GM12878 (cell line): ENCODE data around the gene FAM120B.

Source experiments
- BACH1 ChIP-seq: fragments of 450-650 bp; IDR thresholded peaks from 2 replicates; pipeline ENCODE4 v1.6.1; 2017; ENCODE audit warnings: mild to moderate bottlenecking, borderline replicate concordance
- CEBPB ChIP-seq, 2 experiments: fragments of 150-350 bp in 1 of 2; IDR thresholded peaks; 2 replicates each; pipeline ENCODE4 v1.6.1; 2012 to 2014; ENCODE audit warnings: low read depth in 2 of 2, low read length in 2 of 2, borderline replicate concordance in 1 of 2, inconsistent platforms in 1 of 2
- CHD2 ChIP-seq: IDR thresholded peaks from 2 replicates; pipeline ENCODE4 v1.6.1; 2011; ENCODE audit warnings: low read depth, low read length, improper control_type of control experiment, borderline replicate concordance
- CHD4 ChIP-seq: fragments of 200-600 bp; sonication (generic); IDR thresholded peaks from 2 replicates; pipeline ENCODE4 v1.6.1; 2016; ENCODE audit warnings: mild to moderate bottlenecking
- CTCF ChIP-seq, 3 experiments: IDR thresholded peaks in 2 of 3; conservative IDR thresholded peaks in 1 of 3; 2 replicates each; pipeline ENCODE4 v1.5.1; 2011; ENCODE audit warnings: low read depth in 3 of 3, low read length in 3 of 3, mild to moderate bottlenecking in 3 of 3, control low read depth in 2 of 3, moderate library complexity in 2 of 3, inconsistent platforms in 1 of 3, mixed read lengths in 1 of 3; ENCODE audit not compliant: control insufficient read depth in 2 of 3, insufficient read depth in 1 of 3; ENCODE audit errors: extremely low read depth in 1 of 3
- EP300 ChIP-seq, 2 experiments: fragments of 150-350 bp in 1 of 2; IDR thresholded peaks; 2 replicates each; pipeline ENCODE4 v1.6.1; 2011 to 2012; ENCODE audit warnings: low read depth in 2 of 2, low read length in 2 of 2, borderline replicate concordance in 1 of 2, improper control_type of control experiment in 1 of 2, inconsistent platforms in 1 of 2; ENCODE audit not compliant: control insufficient read depth in 1 of 2
- EZH2 ChIP-seq: IDR thresholded peaks from 2 replicates; pipeline ENCODE4 v1.6.1; 2012; ENCODE audit warnings: low read depth, mild to moderate bottlenecking, control low read depth, inconsistent platforms, low read length, borderline replicate concordance; ENCODE audit not compliant: control insufficient read depth
- POLR2A ChIP-seq: IDR thresholded peaks from 2 replicates; pipeline ENCODE4 v1.6.1; 2011; ENCODE audit warnings: low read depth, mild to moderate bottlenecking, low read length
- POLR2AphosphoS5 ChIP-seq: IDR thresholded peaks from 2 replicates; pipeline ENCODE4 v1.6.1; 2011; ENCODE audit warnings: mild to moderate bottlenecking, low read length, inconsistent platforms
- SMC3 ChIP-seq: IDR thresholded peaks from 2 replicates; pipeline ENCODE4 v1.6.1; 2011; ENCODE audit warnings: low read length, improper control_type of control experiment, borderline replicate concordance
- STAT1 ChIP-seq: fragments of 450-650 bp; conservative IDR thresholded peaks from 2 replicates; pipeline ENCODE4 v1.6.1; 2014; ENCODE audit warnings: antibody characterized with exemption, mild to moderate bottlenecking
- SUPT20H ChIP-seq: IDR thresholded peaks from 2 replicates; pipeline ENCODE4 v1.6.1; 2011; ENCODE audit warnings: low read depth, mild to moderate bottlenecking, low read length, moderate library complexity, borderline replicate concordance; ENCODE audit not compliant: control insufficient read depth
- ZBTB4 ChIP-seq: fragments of 450-650 bp; formaldehyde crosslinking; IDR thresholded peaks from 2 replicates; pipeline ENCODE4 v1.4.0; 2022; ENCODE audit warnings: mild to moderate bottlenecking, moderate library complexity
- ZSCAN29 ChIP-seq: fragments of 450-650 bp; IDR thresholded peaks from 2 replicates; pipeline ENCODE4 v1.6.1; 2017; ENCODE audit warnings: mild to moderate bottlenecking, moderate library complexity

GRCh38 chr6:170383466-170384035, 77.0 kb downstream of the FAM120B start:
- TF ChIP-seq CHD4: no peak
- no peak for TF ChIP-seq EZH2
- no peak for TF ChIP-seq CTCF (IDR thresholded peaks at IDR 0.05 in 2 of 3, conservative IDR thresholded peaks at IDR 0.05 in 1 of 3; ENCODE audit: control insufficient read depth in 2 of 3, extremely low read depth in 1 of 3, insufficient read depth in 1 of 3, low read depth in 3 of 3, low read length in 3 of 3)
- TF ChIP-seq CEBPB (IDR thresholded peaks at IDR 0.05; ENCODE audit: borderline replicate concordance in 1 of 2, low read depth in 2 of 2, low read length in 2 of 2): no peak
- TF ChIP-seq POLR2AphosphoS5: no peak
- no peak for TF ChIP-seq EP300 (IDR thresholded peaks at IDR 0.05; ENCODE audit: borderline replicate concordance in 1 of 2, control insufficient read depth in 1 of 2, low read depth in 2 of 2, low read length in 2 of 2)
- no peak for TF ChIP-seq BACH1
- no peak for TF ChIP-seq ZSCAN29
- no peak for TF ChIP-seq ZBTB4 (CRISPR knock-in tag)
- no peak for TF ChIP-seq SUPT20H
- TF ChIP-seq STAT1: no peak
- TF ChIP-seq POLR2A: no peak
- no peak for TF ChIP-seq SMC3
- no peak for TF ChIP-seq CHD2
